ENCODE data around the gene IFI27. TPM values are rescaled to one million over a fixed set of nuclear protein-coding genes. Genes with fewer than 3 reads are reported as not detected.

The IFI27 gene
- polyA plus RNA-seq, 1 of the 3 experiments (the other 2 are of a cell fraction), result 1.2 TPM

DNA sequence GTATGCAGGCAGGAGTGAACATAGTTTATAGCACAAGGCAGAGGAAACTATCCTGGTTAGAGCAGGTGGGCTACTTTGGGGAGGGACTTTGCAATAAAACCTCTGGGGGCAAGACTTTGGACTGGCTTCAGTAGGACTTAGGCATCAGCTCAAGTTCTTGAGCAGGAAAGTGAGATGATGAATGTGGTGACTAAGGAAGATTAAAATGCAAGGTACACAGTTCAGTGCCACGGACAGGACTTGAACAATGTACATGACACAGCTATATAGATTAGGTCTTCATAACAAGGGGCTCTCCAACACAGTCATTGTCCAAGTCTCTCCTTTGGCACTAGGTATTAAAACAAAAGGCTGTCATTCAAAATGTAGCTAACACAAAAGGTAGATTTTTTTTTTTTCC is 42.1 kb downstream of the IFI27 start:
- WGBS (ENCODE audit: low lambda C conversion rate), result 15% methylated on average over 1 of the region's 1 CpG
- no peak for DNase-seq

More for the DNA sequence above, 42.1 kb downstream of the IFI27 start:
- CTCF ChIA-PET, result interaction anchor here (1.4 to 3.7 kb wide), 2 partner anchors 15 to 213 kb away, joined by 4 to 25 read pairs; no protein-coding TSS in a partner anchor
- no peaks in the 10 kb centered on the region for H3K36me3 ChIP-seq (replicated peaks in 1 of 2; ENCODE audit: control insufficient read depth in 1 of 2, insufficient read depth in 2 of 2, low read length in 1 of 2)
- H3K79me2 ChIP-seq (ENCODE audit: insufficient read depth), result no peaks in the 10 kb centered on the region
- H2AFZ ChIP-seq (ENCODE audit: low read depth), result no peak overlapping the region
- no peaks in the 10 kb centered on the region for H3K9me2 ChIP-seq
- H3K27ac ChIP-seq (ENCODE audit: low read depth in 2 of 2, low read length in 1 of 2), result no peak overlapping the region
- H3K4me1 ChIP-seq (ENCODE audit: control insufficient read depth in 1 of 2, insufficient read depth in 2 of 2, low read depth in 1 of 2, low read length in 1 of 2), result no peaks in the 10 kb centered on the region
- H3F3A ChIP-seq (replicated peaks; ENCODE audit: insufficient read depth), result no peaks in the 10 kb centered on the region
- H3K4me3 ChIP-seq (ENCODE audit: low read depth in 2 of 2, low read length in 1 of 2), result no peak overlapping the region
- H3K9ac ChIP-seq, result no peak overlapping the region
- H4K20me1 ChIP-seq (ENCODE audit: insufficient read depth), result no peaks in the 10 kb centered on the region
- POLR2A ChIA-PET, result no interaction called here
- H3K9me3 ChIP-seq, result no peaks in the 10 kb centered on the region
- no peak overlapping the region for H3K4me2 ChIP-seq
- peaks cover 10% of the 10 kb centered on the region; the same call in 1 of the 2 replicates for H3K27me3 ChIP-seq (ENCODE audit: insufficient read depth)
- TF ChIP-seq TCF12 (IDR thresholded peaks at IDR 0.05) (no peak), TAF1 (IDR thresholded peaks at IDR 0.05; ENCODE audit: borderline replicate concordance, low read depth, low read length) (no peak), FOSL2 (IDR thresholded peaks at IDR 0.05; ENCODE audit: borderline replicate concordance, low read depth) (no peak), USF1 (IDR thresholded peaks at IDR 0.05; ENCODE audit: borderline replicate concordance, low read depth) (no peak), NRF1 (IDR thresholded peaks at IDR 0.05; ENCODE audit: low read depth, low read length) (no peak), ELF1 (IDR thresholded peaks at IDR 0.05) (no peak), RXRA (IDR thresholded peaks at IDR 0.05; ENCODE audit: borderline replicate concordance, low read depth) (no peak), YY1 (IDR thresholded peaks at IDR 0.05; ENCODE audit: low read depth) (no peak), SMC3 (IDR thresholded peaks at IDR 0.05; ENCODE audit: low read depth, low read length) (no peak), FOXJ3 (CRISPR knock-in tag; IDR thresholded peaks at IDR 0.05) (no peak), ZBTB33 (IDR thresholded peaks at IDR 0.05; ENCODE audit: borderline replicate concordance, low read depth) (no peak), RCOR1 (IDR thresholded peaks at IDR 0.05; ENCODE audit: low read length) (no peak)
- TF ChIP-seq, protein P1, sequence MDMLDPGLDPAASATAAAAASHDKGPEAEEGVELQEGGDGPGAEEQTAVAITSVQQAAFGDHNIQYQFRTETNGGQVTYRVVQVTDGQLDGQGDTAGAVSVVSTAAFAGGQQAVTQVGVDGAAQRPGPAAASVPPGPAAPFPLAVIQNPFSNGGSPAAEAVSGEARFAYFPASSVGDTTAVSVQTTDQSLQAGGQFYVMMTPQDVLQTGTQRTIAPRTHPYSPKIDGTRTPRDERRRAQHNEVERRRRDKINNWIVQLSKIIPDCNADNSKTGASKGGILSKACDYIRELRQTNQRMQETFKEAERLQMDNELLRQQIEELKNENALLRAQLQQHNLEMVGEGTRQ (IDR thresholded peaks at IDR 0.05; ENCODE audit: borderline replicate concordance, low read depth, low read length), result no peak
- TF ChIP-seq, protein P2, sequence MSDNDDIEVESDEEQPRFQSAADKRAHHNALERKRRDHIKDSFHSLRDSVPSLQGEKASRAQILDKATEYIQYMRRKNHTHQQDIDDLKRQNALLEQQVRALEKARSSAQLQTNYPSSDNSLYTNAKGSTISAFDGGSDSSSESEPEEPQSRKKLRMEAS (IDR thresholded peaks at IDR 0.05; ENCODE audit: low read depth), result no peak
- TF ChIP-seq, protein P3, sequence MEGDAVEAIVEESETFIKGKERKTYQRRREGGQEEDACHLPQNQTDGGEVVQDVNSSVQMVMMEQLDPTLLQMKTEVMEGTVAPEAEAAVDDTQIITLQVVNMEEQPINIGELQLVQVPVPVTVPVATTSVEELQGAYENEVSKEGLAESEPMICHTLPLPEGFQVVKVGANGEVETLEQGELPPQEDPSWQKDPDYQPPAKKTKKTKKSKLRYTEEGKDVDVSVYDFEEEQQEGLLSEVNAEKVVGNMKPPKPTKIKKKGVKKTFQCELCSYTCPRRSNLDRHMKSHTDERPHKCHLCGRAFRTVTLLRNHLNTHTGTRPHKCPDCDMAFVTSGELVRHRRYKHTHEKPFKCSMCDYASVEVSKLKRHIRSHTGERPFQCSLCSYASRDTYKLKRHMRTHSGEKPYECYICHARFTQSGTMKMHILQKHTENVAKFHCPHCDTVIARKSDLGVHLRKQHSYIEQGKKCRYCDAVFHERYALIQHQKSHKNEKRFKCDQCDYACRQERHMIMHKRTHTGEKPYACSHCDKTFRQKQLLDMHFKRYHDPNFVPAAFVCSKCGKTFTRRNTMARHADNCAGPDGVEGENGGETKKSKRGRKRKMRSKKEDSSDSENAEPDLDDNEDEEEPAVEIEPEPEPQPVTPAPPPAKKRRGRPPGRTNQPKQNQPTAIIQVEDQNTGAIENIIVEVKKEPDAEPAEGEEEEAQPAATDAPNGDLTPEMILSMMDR (IDR thresholded peaks at IDR 0.05), result no peak
